ENCODE data around the gene AMBRA1. TPM values are rescaled to one million over a fixed set of nuclear protein-coding genes. Genes with fewer than 3 reads are reported as not detected.

Gene AMBRA1
- total and polyA plus RNA-seq, 11 donors, result 5.6 to 23.5 (median 16.2) TPM

GRCh38 chr11:46408407-46408986, 185.3 kb downstream of the AMBRA1 start:
- DNase-seq (no peak), ATAC-seq (peak in 1 of 4 donors; percentile 20)
- WGBS, 4 donors, result 92 to 98% (median 94%) methylated on average over 6 of the region's 6 CpGs
- Histone ChIP-seq H3K36me3 (peaks cover 0 to 86% (median 61%) of the 10 kb centered on the region in 9 donors), H3K27ac (no peak overlapping the region), H3K9me3 (no peaks in the 10 kb centered on the region), H3K27me3 (no peaks in the 10 kb centered on the region), H3K4me1 (peaks cover 0 to 19% (median 8%) of the 10 kb centered on the region in 12 donors), H3K4me3 (no peak overlapping the region)
- TF ChIP-seq POLR2A (IDR thresholded peaks at IDR 0.05), result no peak
- TF ChIP-seq, protein P1, sequence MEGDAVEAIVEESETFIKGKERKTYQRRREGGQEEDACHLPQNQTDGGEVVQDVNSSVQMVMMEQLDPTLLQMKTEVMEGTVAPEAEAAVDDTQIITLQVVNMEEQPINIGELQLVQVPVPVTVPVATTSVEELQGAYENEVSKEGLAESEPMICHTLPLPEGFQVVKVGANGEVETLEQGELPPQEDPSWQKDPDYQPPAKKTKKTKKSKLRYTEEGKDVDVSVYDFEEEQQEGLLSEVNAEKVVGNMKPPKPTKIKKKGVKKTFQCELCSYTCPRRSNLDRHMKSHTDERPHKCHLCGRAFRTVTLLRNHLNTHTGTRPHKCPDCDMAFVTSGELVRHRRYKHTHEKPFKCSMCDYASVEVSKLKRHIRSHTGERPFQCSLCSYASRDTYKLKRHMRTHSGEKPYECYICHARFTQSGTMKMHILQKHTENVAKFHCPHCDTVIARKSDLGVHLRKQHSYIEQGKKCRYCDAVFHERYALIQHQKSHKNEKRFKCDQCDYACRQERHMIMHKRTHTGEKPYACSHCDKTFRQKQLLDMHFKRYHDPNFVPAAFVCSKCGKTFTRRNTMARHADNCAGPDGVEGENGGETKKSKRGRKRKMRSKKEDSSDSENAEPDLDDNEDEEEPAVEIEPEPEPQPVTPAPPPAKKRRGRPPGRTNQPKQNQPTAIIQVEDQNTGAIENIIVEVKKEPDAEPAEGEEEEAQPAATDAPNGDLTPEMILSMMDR (IDR thresholded peaks at IDR 0.05), result no peak
- intact Hi-C loops (cut with DNase I), result no loop called here

DNA sequence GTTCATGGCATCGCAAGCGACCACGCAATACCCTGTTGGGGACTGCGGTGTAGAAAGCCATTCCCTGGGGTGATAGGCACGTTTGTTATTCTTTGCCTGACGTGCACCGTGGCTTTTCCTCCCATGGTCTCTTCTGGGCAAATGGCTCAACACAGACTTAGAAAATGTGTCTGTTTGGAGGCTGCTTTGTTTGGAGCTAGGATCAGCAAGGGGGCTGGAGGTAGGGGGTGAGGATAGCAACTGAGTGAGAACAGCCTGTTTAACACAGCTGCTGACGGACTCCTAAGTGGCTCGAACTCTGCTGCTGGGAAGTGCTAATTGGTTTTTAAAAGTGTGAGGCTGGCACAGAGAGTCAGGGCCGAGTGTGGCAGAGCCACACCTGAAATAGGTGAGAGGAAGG, 186.2 kb downstream of the AMBRA1 start:
- Histone ChIP-seq H3K36me3 (peaks cover 0 to 87% (median 56%) of the 10 kb centered on the region in 9 donors), H3K4me1 (peaks cover 4 to 27% (median 17%) of the 10 kb centered on the region in 12 donors), H3K9me3 (no peaks in the 10 kb centered on the region), H3K27me3 (no peaks in the 10 kb centered on the region), H3K27ac (no peak overlapping the region), H3K4me3 (no peak overlapping the region)
- no peak for DNase-seq
- intact Hi-C loops (cut with DNase I), result no loop called here
- WGBS, 4 donors, result 76 to 82% (median 79%) methylated on average over 10 of the region's 10 CpGs
- TF ChIP-seq, protein P1 (IDR thresholded peaks at IDR 0.05), result no peak
- TF ChIP-seq POLR2A (IDR thresholded peaks at IDR 0.05), result no peak
- ATAC-seq, result no peak

- peaks cover 0 to 72% (median 52%) of the 10 kb centered on the region in 9 donors for H3K36me3 ChIP-seq
- intact Hi-C loops (cut with DNase I), result no loop called here
- peaks cover 4 to 29% (median 17%) of the 10 kb centered on the region in 12 donors for H3K4me1 ChIP-seq
- no peaks in the 10 kb centered on the region for H3K27me3 ChIP-seq
- DNase-seq (no peak), ATAC-seq (peak in 1 of 4 donors; percentile 7)
- no peak overlapping the region for H3K27ac ChIP-seq
- WGBS, 4 donors, result 81 to 95% (median 86%) methylated on average over 5 of the region's 5 CpGs
- TF ChIP-seq POLR2A (IDR thresholded peaks at IDR 0.05), result no peak
- TF ChIP-seq, protein P1 (IDR thresholded peaks at IDR 0.05), result no peak
- no peak overlapping the region for H3K4me3 ChIP-seq
- H3K9me3 ChIP-seq, result no peaks in the 10 kb centered on the region
Observed at GRCh38 chr11:46404476-46405017, 189.3 kb downstream of the AMBRA1 start.

- TF ChIP-seq, protein P1 (IDR thresholded peaks at IDR 0.05), result no peak
- no peak for TF ChIP-seq POLR2A (IDR thresholded peaks at IDR 0.05)
- intact Hi-C loops (cut with DNase I), result no loop called here
- Histone ChIP-seq H3K27ac (peak overlapping the region in 2 of 12 donors; percentile 42 to 51), H3K4me3 (no peak overlapping the region), H3K36me3 (peaks cover 0 to 61% (median 43%) of the 10 kb centered on the region in 9 donors), H3K9me3 (no peaks in the 10 kb centered on the region), H3K27me3 (no peaks in the 10 kb centered on the region), H3K4me1 (peaks cover 4 to 29% (median 17%) of the 10 kb centered on the region in 12 donors)
- WGBS, 4 donors, result 33 to 51% (median 46%) methylated on average over 6 of the region's 6 CpGs
- ATAC-seq (peak in 3 of 4 donors; percentile 22 to 40 (median 34)), DNase-seq (peak in 1 of 5 donors; percentile 40)
Observed at GRCh38 chr11:46402957-46403902, 190.6 kb downstream of the AMBRA1 start.
